ENCODE measurements around the gene FOLR1.

FOLR1 gene

GRCh38 chr11:72226701-72227100 is 34.8 kb downstream of the FOLR1 start:
- TF ChIP-seq CTCF (IDR thresholded peaks at IDR 0.05; ENCODE audit: insufficient read depth, low read depth, low read length, missing control alignments): no peak
- no peak overlapping the region for H3K4me3 ChIP-seq (ENCODE audit: low read depth, low read length)
- DNase-seq (ENCODE audit: low read depth): no peak

GRCh38 chr11:72227316-72228228 is 35.6 kb downstream of the FOLR1 start:
- no peak for TF ChIP-seq CTCF (IDR thresholded peaks at IDR 0.05; ENCODE audit: insufficient read depth, low read depth, low read length, missing control alignments)
- DNase-seq (ENCODE audit: low read depth): no peak
- H3K4me3 ChIP-seq (ENCODE audit: low read depth, low read length): no peak overlapping the region

- DNase-seq (ENCODE audit: low read depth): no peak
- no peak for TF ChIP-seq CTCF (IDR thresholded peaks at IDR 0.05; ENCODE audit: insufficient read depth, low read depth, low read length, missing control alignments)
- no peak overlapping the region for H3K4me3 ChIP-seq (ENCODE audit: low read depth, low read length)
Observed at GRCh38 chr11:72228229-72228843, 36.4 kb downstream of the FOLR1 start.

GRCh38 chr11:72228844-72229231 is 36.9 kb downstream of the FOLR1 start:
- no peak overlapping the region for H3K4me3 ChIP-seq (ENCODE audit: low read depth, low read length)
- no peak for DNase-seq (ENCODE audit: low read depth)
- TF ChIP-seq CTCF (IDR thresholded peaks at IDR 0.05; ENCODE audit: insufficient read depth, low read depth, low read length, missing control alignments): no peak

GRCh38 chr11:72229336-72229924 is 37.5 kb downstream of the FOLR1 start:
- DNase-seq (ENCODE audit: low read depth): no peak
- no peak for TF ChIP-seq CTCF (IDR thresholded peaks at IDR 0.05; ENCODE audit: insufficient read depth, low read depth, low read length, missing control alignments)
- no peak overlapping the region for H3K4me3 ChIP-seq (ENCODE audit: low read depth, low read length)

- no peak for DNase-seq (ENCODE audit: low read depth)
- no peak overlapping the region for H3K4me3 ChIP-seq (ENCODE audit: low read depth, low read length)
- no peak for TF ChIP-seq CTCF (IDR thresholded peaks at IDR 0.05; ENCODE audit: insufficient read depth, low read depth, low read length, missing control alignments)
Observed at GRCh38 chr11:72229925-72230763, 38.2 kb downstream of the FOLR1 start.

Data from GM12865 (cell line).